Smooth muscle cell of the brain vasculature (primary cell): ENCODE data around the gene STRIP2.
"Not testable (repeated sequence)": the region's sequence is repeated elsewhere in the genome, so short reads cannot be mapped to it uniquely, and the experiment has no call there.

ENCODE experiments used
- DNase-seq: peaks from one replicate; pipeline ENCODE4 v3.0.0-alpha.2; 2012; ENCODE audit warnings: low read depth, low spot score

STRIP2 gene, protein sequence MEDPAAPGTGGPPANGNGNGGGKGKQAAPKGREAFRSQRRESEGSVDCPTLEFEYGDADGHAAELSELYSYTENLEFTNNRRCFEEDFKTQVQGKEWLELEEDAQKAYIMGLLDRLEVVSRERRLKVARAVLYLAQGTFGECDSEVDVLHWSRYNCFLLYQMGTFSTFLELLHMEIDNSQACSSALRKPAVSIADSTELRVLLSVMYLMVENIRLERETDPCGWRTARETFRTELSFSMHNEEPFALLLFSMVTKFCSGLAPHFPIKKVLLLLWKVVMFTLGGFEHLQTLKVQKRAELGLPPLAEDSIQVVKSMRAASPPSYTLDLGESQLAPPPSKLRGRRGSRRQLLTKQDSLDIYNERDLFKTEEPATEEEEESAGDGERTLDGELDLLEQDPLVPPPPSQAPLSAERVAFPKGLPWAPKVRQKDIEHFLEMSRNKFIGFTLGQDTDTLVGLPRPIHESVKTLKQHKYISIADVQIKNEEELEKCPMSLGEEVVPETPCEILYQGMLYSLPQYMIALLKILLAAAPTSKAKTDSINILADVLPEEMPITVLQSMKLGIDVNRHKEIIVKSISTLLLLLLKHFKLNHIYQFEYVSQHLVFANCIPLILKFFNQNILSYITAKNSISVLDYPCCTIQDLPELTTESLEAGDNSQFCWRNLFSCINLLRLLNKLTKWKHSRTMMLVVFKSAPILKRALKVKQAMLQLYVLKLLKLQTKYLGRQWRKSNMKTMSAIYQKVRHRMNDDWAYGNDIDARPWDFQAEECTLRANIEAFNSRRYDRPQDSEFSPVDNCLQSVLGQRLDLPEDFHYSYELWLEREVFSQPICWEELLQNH

DNA sequence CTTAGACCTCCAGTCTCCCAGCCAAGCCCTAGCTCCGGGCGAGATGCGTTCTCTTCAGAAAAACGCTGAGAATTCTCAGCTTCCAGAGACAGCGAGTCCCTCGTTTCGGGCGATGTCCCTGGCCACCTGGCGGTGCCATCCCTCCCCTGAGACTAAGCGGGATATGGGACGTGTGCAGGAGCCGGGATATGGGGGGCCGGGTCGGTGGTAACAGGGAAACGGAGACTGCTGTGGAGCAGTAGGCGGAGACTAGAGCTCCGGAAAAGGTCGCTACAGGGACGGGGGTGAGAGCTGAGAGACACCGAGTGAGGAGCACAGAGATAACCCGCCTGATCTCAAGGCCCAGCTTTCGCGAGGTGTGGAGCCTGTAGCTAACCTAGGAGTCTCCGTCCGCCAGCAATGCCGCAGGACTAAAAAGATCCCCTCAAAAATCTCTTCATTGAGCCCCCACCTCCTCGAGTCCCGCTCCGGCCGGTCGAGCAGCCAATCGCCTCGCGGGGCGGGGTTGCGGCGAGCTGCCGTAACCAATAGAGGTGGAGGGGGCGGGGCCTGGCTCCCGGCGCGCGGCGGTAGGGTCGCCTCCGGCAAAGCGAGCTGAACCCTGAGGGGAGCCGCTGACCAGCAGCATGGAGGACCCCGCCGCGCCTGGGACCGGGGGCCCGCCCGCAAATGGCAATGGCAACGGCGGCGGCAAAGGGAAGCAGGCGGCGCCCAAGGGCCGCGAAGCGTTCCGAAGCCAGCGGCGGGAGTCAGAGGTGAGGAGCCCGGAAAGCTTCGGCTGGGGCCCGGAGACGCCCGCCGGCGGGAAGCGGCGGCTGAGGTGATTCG lies at the start of gene STRIP2:
Gene STRIP2, plus strand, starts transcription at position 586 of the 828 bp plus-strand sequence. Its CDS starts 41 bp downstream, at position 627.
- DNase-seq: peak; percentile 36

DNA sequence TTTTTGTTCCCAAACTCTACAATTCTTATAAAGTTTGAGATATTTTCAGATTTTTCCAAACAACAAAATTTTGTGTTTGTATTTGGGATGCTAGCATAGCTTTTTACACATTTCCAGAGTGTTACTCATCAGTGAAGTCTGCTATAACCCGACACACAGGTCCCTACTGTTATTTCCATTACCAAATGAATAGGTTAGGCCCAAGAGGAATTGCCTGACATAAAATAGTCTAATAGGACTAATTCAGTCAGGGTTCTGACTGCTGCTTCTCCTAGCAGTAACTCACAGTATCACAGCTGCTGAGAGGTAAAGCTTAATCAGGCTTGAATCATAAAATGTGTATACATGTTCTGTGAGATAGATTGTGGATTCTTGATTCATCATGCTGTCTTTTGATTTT lies 49.1 kb upstream of the STRIP2 start:
- DNase-seq: no peak

DNA sequence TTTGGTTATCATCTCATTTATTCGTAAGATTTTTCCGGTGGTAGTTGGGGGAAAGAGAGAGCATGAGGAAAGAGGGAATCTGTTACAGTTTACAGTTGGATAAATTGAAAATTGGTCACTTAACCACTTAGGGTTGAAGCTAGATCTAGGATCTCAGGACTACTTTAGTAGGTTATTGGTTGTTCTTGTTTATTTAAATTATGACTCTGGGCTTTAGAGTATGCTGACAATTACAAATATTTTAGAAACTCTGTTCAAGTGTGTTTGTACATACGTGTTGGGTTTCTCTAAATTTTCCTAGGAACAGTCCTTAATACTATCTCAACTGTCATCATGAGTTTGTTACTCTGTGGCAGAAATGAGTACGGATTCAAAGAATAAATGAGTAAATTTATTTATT lies 48.6 kb upstream of the STRIP2 start:
- DNase-seq: no peak

DNA sequence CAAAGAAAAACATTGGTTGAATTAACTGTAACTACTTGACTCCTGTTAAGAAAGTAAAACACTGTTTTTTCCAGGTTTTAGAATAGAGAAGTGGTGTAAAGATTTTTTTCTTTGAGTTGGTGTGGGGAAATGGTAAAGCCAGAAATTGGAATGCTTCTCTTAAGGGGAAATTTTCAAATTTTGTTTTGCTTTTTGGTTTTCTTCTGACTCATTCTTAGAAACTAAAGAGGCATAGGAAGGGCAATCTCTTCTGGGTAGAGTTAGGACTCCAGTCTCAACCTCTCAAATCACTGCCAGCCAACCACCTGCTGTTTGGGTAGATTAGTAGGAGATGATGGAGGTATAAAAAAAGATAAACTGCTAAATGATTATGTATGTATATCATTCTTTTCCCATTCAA lies 47.7 kb upstream of the STRIP2 start:
- no peak for DNase-seq

DNA sequence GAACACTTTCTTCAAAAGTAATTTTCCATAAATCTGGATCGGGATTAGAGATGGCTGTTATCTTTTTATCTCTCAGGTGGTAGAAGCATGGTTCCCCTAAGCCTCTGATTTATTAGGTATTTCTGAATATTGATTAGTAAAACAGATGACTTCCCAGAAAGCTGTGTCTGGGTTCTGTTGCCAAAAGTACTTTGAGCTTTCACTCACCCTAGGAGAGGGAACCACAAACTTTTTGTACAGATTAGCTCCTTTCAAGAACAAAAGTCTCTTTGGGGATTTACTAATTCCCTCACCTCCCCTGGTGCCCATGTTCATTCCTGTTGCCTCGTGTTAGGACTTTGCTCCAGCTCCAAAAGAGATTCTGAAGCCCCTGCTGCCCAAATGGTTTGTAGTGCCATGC lies 46.7 kb upstream of the STRIP2 start:
- DNase-seq: no peak

DNA sequence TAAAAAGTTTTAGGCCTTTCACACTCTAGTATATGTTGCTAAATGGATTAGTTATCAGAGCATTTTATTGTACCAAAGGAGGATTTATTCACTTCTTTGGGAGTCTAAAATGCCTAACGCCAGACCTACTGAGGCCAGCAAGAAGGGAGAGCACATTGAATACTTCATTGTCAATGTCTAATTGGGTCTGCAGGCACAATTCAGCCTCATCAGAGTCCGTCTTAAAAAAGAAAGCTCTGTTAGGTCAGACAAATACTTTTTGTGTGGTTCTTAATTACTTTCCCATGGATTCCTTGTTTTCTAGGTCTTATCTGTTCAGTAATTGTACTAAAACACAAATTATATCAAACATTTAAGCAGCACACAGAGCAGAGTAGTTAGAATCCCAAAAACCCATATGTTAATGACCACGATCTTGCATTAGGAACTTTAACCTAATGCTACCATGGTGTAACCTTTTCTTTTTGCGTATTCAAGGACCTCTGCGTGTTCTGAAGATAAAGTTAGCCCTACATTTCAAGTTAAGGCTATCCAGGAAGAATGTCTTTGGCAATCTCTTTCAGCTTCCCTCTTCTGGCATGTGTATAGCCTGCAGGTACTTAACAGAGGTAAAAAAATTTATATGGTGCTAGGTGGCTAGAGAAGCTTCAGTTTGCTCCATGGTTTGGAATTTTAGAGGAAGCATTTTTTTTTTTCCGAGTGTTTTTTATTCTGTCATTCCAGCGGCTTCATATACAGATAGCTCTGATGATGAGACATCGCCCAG lies 45.7 kb upstream of the STRIP2 start:
- no peak for DNase-seq

DNA sequence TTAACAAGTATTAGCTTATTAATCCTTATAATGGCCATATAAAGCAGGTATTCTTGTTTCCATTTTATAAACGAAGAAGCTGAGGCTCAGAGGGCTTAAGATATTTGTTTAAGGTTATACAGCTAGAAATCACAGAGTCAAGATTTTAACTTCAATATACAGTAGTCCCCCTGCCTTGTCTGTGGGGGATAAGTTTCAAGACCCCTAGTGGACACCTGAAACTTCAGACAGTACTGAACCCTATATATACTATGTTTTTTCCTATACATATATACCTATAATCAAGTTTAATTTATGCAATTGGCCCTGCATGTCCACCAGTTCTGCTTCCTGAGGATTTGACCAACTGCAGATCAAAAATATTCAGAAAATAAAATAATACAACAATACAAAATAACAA lies 44.4 kb upstream of the STRIP2 start:
- no peak for DNase-seq

DNA sequence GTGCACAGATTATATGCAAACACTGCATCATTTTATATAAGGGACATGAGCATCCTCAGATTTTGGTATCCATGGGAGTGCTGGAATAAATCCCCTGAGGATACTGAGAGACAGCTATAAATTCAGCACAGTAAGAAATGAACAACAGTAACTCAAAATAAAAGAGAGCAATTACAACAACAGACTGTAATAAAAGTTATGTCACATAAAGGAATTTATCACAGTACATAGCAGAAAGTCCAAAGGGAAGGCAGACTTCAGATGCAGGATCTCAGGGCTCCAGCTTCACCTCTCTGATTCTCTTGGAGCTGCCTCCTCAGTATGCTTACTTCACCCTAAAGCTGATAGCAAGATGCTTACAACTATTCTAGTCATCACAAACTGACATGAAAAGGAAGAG lies 43.9 kb upstream of the STRIP2 start:
- DNase-seq: no peak

DNA sequence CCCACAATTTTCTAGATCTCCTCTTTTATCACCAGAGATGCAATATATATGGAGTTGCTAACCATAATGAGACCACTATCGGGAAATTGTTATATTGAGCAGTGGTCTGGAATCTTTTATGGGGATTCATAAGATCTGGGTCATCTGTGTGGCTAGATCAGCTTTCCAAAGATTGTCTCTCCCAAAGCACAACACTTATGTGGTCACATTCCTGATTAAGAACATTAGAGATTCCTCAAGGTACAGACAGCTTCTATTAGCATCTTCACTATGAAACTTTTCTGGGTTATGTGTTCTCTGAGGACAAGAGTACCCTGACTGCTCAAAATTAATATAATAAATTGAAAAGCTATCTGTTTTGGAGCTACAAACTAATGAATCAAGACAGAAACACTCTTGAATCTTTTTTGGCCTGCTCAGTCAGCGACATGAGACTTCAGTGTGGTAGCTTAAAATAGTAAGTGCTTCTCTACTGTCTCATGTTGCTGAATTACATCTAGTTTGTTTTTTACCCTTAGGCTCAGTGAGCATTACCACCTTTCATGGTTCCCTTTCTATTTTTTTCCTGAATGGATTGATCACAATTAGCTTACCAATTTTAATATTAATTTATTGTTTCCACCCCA lies 42.6 kb upstream of the STRIP2 start:
- no peak for DNase-seq

DNA sequence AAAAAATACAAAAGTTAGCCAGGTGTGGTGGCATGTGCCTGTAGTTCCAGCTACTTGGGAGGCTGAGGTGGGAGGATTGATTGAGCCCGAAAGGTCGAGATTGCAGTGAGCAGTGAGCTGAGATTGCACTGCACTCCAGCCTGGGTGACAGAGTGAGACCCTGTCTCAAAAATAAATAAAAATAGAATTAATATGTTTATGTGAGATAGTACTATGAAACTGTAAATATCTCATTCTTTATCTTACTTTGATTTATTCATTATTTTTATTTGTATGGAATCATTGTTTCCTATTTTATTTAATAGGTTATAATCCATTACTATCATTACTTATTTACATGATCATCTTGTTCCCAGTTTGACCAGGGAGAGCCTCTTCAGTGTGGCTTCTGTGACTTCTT lies 41.0 kb upstream of the STRIP2 start:
- no peak for DNase-seq

DNA sequence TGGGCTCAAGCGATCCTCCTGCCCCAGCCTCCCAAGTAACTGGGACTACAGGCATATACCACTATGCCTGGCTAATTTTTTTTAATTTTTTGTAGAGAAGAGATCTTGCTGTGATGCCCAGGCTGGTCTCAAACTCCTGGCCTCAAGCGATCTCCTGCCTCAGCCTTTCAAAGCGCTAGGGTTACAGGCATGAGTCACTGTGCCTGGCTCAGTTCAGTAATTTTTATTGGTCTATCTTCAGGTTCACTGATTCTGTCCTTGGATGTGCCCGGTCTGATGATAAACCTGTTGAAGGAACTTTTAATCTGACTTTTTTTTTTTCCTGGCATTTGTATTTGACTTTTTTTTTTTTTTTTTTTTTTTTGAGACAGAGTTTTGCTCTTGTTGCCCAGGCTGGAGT lies 40.1 kb upstream of the STRIP2 start:
- DNase-seq: no peak

DNA sequence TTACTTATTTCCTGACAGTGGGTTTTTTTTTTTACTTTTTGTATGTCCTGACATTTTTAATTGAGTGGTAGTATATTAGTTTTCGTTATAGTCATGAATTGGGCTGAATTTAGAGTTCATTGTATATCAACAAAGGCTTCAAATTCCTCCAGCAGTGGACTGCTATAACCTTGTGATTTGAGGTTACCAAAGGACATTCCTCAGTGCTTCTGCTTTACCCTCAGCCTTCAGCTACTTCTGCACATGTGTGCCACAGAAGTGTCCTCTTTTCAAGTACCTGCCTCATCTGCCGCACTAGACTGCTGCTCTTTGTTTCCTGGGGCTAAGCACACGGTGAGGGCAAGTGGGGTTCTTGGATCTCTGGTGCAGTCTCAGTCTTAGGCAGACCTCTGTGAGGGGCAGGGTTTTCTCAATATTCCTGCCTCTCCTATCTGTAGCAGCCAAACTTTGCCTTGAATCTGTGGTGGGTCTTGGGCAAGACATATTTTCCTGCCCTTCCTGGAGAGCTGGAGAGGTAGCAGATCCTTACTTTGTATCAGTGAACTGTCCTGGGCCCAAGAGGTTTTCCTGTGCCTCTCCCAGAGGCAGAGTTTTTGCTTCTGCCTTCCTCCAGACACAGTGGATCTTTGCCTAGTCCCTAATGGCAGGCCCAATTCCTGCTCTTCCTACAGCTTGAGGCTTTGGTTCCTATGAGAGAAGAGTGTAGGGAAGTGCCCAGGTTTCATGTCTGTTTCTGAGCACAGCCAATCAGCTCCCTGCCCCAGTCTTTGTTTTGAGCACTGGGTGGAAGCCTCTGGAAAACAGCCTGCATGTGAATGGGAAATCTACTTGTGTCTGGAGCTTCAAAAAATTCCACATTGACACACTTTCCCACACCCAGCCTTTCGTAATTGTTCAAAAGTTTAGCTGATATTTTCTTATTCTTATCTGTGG lies 39.0 kb upstream of the STRIP2 start:
- no peak for DNase-seq

DNA sequence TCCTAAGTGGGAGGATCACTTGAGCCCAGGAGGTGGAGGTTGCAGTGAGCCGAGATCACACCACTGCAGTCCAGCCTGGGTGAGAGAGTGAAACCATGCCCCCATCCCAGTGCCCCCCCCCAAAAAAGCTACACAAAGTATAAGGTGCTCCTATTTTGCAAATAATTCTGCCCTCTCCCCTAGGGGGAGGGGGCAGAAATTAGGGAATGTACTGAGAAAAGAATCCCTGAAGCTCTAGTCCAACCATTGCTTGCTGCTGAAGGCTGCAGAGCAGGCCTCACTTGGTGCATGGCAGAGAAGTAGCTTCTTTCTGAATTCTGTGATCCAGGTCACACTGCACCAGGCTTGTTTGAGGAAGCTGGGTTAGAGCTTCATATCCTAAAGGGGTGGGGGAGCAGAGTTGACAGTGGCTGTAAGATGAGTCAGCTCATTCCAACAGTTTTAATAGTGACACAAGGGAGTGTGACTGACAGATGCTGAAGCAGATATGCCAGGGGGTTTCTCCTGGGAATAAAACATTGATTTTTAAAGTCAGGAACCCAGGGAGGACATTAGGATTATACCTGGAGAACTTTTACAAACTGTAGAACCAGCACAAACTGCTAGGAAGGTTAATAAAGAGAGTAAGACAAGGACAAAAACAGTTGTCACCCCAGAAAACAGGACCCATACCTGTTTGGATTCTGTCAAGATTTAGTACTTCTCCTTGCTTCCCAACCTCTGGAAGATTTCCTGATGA lies 32.8 kb upstream of the STRIP2 start:
- DNase-seq: no peak

DNA sequence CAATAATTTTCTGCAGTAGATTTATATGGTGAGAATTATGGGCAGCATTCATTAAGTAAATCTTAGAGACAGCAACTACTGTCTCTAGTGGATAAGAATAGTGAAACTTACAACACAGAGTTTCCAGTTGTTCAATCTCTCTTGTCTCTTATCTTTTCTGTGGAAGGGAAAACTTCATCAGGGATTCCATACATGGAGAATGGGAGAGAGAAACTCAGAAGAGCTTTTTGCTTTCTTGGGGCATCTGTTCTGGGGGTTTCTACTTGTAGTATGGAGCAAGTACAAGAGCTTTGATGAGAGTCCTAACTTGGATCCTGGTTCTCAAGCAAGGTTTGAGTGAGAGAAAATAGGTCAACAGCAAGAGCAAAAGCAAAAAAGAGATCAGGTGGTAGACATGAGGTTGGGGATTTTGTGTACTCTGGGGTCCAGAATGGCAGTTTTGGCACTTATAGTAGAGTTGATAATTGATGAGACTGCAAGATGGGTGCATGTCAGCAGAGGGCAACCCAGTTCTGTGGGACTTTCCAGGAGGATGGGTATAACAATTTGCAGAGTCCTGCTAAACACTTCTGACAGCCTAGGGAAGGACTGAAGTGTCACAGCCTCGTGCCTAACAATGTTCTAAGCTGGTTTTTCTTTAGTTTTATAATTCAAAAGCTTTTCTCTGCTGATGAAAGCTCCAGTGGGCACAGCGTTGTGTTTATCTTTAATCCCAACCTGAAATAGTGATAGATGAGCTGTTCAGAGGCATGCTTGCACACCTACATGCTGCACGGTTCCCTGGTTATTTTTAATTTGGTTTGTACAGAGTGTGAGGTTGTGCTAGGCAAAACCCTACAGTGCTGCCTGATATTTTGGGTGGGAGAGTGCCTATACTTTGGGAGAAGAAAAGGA lies 32.0 kb upstream of the STRIP2 start:
- no peak for DNase-seq

DNA sequence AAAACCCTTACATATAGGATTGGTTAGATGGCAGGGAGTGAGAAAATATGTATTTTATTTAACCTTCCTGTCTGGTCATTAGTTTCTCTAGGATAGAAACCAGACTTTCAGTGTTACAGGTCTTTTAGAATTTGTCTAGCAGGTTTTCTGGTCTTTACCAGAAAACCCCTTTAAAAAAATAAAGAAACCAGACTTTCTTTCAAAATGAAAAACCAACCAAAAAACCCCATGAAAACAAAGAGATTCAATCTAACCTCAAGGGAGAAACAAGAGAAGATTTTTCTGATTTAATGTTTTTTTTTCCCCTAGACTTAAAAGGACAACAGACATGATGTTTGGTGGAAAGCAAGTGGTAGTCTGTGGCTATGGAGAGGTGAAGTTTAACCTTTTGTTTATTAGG lies 28.7 kb upstream of the STRIP2 start:
- no peak for DNase-seq

DNA sequence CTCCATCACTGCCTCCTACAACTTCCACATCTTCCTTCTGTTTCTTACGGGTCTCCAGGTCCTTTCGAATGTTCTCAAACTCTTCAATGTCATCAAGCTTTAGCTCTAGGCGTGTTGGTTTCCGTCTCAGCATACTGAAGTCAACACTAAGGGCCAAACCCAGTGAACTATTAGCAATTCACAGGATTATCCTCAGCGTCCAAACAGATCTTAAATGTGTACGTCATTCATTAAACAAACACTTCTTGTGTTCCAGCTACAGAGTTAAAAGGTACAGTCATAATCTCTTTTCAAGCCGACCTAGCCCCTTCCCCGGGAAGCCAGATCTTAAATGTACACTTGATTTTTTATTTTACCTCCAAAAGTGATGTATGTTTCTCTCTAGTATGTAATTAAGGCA lies 24.0 kb upstream of the STRIP2 start:
- DNase-seq: not testable (repeated sequence)

DNA sequence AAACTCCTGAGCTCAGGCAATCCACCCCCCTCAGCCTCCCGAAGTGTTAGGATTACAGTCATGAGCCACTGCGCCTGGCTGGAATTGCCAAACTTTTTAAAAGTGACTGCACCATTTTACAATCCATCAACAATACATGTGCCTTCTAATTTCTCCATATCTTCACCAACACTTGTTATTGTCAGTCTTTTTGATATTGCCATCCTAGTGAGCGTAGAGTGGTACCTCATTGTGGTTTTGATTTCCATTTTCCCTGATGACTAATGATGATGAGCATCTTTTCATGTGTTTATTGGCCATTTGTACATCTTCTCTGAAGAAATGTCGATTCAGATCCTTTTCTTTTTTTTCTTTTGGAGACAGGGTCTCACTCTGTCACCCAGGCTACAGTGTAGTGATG lies 21.7 kb upstream of the STRIP2 start:
- DNase-seq: no peak

DNA sequence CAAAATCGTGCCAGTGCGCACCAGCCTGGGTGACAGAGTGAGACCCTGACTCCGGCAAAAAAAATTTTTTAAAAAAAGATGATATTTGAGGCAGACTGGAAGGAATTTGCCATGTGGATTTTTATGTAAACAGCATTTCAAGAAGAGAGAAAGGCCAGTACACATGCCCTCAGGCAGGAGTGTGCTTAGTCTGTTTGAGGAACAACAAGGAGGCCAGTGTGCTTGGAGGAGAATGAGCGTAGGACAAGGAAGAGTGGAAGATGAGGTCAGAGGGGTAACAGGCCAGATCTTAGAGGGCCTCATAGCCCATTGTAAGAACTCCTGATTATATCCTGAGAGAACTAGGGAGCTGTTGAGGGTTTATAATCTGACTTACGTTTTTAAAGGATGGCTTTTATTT lies 17.2 kb upstream of the STRIP2 start:
- no peak for DNase-seq
